Hepatocyte (in vitro differentiated cells): ENCODE measurements around the gene FBXL13.

Experiments
- EZH2 ChIP-seq: fragments of 200-600 bp; sonication (generic); IDR thresholded peaks from 2 replicates; pipeline ENCODE4 v1.6.1; 2016; ENCODE audit warnings: antibody characterized with exemption, mild to moderate bottlenecking, borderline replicate concordance
- EZH2phosphoT487 ChIP-seq: fragments of 200-600 bp; sonication (generic); IDR thresholded peaks from one replicate; pipeline ENCODE4 v1.6.1; 2018; ENCODE audit warnings: antibody characterized with exemption, mild to moderate bottlenecking, low read depth, moderate library complexity; ENCODE audit not compliant: unreplicated experiment, severe bottlenecking
- TF ChIP-seq, protein P1 (sequence below): fragments of 200-600 bp; sonication (generic); IDR thresholded peaks from 2 replicates; pipeline ENCODE4 v1.5.1; 2016; ENCODE audit warnings: antibody characterized with exemption, mild to moderate bottlenecking; ENCODE audit not compliant: poor library complexity

DNA sequence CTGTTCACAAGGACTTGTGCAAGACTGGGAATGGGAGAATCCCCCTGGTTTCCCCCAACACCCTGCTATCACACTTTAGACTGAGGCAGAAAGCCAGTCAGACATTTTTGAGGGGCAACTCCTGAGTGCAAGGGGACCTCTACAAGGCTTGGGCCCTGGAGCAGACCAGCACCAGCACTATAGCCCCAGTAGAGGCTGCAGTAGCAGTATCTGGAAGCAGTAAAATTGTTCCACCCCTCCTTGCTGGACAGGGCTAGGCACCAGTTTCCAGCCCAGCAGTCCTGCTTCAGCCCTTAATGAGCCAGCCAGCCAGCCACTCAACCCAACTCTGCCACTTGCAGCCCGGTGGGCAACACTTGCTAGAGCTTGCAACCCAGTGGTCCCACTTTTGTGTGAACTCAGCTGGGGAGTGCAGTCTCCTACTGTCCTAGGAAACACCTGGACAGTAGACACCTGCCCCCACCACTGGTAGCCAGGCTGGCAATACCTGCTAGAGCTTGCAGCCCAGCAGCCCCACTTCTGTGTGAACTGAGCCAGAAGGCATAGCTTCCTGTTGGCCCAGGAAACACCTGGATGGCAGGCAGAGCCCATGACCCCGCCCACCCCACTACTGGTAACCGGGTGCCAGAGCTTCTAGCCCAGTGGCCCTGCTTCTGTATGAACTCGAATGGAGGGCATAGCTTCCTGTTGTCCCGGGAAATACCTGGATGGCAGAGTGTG is 65.0 kb downstream of the FBXL13 start:
- TF ChIP-seq, protein P1, sequence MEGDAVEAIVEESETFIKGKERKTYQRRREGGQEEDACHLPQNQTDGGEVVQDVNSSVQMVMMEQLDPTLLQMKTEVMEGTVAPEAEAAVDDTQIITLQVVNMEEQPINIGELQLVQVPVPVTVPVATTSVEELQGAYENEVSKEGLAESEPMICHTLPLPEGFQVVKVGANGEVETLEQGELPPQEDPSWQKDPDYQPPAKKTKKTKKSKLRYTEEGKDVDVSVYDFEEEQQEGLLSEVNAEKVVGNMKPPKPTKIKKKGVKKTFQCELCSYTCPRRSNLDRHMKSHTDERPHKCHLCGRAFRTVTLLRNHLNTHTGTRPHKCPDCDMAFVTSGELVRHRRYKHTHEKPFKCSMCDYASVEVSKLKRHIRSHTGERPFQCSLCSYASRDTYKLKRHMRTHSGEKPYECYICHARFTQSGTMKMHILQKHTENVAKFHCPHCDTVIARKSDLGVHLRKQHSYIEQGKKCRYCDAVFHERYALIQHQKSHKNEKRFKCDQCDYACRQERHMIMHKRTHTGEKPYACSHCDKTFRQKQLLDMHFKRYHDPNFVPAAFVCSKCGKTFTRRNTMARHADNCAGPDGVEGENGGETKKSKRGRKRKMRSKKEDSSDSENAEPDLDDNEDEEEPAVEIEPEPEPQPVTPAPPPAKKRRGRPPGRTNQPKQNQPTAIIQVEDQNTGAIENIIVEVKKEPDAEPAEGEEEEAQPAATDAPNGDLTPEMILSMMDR: no peak
- TF ChIP-seq EZH2phosphoT487 (no peak), EZH2 (no peak)
